Epithelial cell of esophagus (primary cell): ENCODE data around the gene WNT7A.
"Not testable (repeated sequence)": the region's sequence is repeated elsewhere in the genome, so short reads cannot be mapped to it uniquely, and the experiment has no call there.

ENCODE experiments used
- DNase-seq: peaks from one replicate; pipeline ENCODE4 v3.0.0; 2010; ENCODE audit warnings: low read depth
- H3K4me3 ChIP-seq: 2 replicates; pipeline ENCODE4 v1.5.1; 2011; ENCODE audit warnings: mild to moderate bottlenecking, low read length, control low read depth
- TF ChIP-seq, protein P1 (sequence below): IDR thresholded peaks from 2 replicates; pipeline ENCODE4 v1.5.1; 2011; ENCODE audit warnings: low read depth, mild to moderate bottlenecking, low read length, control low read depth, inconsistent platforms; ENCODE audit not compliant: insufficient read depth; ENCODE audit errors: missing control alignments

WNT7A gene

DNA sequence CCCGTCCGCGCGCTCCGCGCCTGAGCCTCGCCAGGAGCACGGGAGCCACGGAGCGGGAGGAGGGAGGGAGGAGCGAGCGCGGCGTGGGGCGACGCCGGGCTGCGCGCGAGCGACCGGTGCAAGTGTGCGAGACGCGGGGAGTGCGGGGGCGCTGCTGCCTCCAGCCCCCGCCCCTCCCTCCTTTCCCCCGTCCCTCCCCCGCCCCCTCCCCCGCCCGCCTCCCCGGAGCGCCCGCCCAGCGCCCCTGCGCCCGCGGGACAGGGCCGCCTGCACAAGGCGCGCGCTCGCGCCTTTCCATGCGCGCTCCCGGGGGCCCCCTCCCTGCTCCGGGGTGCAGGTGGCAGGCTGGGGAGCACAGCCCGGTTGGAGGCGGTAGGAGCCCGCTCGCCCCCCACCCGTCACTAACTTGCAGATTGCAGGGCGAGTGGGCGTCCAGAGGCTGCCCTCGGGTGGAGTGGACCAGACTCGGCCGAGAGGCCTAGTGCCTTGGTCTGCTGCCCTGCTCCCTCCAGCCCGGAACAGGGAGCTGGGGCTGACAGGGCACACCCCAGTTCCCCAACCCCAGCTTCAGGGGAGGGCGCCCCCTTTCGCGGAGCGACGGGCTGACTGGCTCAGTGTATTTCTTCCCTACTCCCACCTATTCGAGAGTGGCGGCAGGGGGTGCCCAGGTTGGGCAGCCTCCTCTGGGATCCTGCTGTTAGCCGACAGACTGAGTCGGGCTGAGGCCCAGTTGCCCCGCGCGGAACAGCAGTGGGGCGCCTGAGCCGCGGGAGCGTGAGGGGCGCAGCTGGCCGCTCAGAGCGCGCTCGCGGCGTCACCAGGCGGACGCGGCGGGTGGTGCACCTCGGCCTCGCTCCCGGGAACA lies at the start of gene WNT7A:
Gene WNT7A, minus strand, starts transcription at position 126 of the 865 bp plus-strand sequence. CDS start 255 bp downstream, outside the sequence.
- H3K4me3 ChIP-seq: peak within 1 kb of the TSS; percentile 66
- TF ChIP-seq, protein P1, sequence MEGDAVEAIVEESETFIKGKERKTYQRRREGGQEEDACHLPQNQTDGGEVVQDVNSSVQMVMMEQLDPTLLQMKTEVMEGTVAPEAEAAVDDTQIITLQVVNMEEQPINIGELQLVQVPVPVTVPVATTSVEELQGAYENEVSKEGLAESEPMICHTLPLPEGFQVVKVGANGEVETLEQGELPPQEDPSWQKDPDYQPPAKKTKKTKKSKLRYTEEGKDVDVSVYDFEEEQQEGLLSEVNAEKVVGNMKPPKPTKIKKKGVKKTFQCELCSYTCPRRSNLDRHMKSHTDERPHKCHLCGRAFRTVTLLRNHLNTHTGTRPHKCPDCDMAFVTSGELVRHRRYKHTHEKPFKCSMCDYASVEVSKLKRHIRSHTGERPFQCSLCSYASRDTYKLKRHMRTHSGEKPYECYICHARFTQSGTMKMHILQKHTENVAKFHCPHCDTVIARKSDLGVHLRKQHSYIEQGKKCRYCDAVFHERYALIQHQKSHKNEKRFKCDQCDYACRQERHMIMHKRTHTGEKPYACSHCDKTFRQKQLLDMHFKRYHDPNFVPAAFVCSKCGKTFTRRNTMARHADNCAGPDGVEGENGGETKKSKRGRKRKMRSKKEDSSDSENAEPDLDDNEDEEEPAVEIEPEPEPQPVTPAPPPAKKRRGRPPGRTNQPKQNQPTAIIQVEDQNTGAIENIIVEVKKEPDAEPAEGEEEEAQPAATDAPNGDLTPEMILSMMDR: peak; percentile 44
- DNase-seq: peak; percentile 77

DNA sequence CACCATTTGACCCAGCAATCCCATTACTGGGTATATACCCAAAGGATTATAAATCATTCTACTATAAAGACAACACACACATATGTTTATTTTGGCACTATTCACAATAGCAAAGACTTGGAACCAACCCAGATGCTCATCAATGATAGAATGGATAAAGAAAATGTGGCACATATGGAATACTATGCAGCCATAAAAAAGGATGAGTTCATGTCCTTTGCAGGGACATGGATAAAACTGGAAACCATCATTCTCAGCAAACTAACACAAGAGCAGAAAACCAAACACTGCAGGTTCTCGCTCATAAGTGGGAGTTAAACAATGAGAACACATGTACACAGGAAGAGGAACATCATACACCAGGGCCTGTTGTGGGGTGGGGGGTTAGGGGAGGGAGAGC lies 48.9 kb upstream of the WNT7A start:
- not testable (repeated sequence) for DNase-seq, H3K4me3 ChIP-seq

DNA sequence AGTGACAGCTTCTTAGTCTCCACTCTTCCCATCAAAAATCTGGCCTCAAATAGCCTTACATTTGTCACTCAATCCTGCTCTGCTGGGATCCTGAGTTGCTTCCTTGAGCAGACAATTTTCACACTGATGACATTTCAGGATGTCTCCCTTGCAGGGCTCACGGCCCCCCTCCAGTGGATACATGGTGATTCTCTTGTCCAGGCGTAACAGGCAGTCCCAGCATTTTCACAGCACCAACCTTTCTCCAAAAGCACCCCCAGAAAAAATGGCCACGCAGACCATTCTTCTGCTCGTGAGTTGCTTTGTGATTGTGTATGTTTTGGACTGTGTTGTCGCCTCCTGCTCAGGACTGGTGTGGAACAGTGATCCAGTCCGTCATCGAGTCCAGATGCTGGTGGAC lies 47.4 kb upstream of the WNT7A start:
- peak; percentile 4 for DNase-seq
- H3K4me3 ChIP-seq: no peak overlapping the region
- TF ChIP-seq, protein P1: peak; percentile 19

DNA sequence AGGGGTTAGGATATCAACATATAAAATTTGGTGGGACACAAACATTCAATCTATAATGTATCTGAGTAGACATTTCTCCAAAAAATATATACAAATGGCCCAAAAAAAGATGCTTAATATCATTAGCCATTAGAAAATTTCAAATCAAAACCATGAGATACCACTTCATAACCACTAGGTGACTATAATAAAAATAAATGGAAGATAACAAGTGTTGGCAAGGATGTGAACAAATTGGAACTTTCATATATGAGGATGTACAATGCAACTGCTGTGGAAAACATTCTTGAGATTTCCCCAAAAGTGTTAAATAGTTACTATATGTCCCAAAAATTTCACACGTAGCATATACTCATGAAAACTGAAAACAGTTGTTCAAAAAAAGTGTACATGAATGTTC lies 36.5 kb upstream of the WNT7A start:
- TF ChIP-seq, protein P1: no peak
- no peak for DNase-seq
- H3K4me3 ChIP-seq: no peak overlapping the region

DNA sequence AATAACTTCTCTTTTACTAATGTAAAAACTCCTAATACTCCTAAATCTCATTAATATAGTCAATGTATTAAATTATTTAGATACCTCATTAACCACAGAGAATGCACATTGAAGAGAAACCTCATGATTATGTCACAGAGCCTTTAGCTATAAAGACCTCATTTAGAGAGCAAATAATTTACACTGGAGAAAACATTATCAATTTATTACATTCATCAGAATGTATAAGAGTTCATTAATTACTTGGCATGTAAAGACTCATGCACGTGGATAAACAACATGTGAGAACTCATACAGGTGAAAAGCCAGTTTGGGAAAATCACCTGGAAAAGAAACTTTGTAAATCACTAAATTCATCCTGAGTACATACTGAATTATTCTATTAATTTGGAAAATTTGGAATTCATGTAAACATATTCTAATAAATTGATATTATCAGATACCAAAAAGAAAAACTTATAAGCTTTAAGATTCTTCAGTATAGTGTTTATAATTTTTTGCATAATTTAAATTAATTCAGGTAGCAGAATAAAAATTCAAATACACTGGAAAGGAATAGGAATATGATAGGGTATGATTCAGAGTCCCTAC lies 22.9 kb upstream of the WNT7A start:
- H3K4me3 ChIP-seq: no peak overlapping the region
- no peak for DNase-seq
- TF ChIP-seq, protein P1: no peak

DNA sequence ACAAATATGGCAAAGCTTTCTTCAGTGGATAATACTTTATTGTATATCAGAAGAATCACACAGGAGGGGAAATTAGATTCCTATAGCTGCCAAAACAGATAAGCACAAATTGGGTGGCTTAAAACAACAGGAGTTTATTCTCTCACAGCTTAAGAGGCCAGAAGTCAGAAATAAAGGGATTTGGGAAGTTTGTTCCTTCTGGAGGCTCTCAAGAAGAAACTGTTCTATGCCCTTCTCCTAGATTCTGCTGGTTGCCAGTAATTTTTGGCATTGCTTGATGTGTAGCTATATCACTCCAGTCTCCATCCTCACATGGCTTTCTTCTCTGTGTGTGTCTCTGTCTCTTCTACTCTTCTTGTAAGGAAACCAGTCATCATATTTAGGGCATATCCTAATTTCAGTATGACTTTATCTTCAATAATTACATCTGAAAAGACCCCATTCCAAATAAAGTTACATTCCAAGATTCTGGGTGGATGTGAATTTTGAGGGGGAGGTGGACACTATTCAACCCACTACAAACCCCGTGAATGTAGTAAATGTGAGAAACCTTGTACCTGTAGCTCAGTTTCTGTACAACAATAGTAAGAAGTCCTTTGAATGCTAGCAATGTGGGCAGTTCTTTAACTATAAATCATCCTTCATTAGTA lies 22.2 kb upstream of the WNT7A start:
- DNase-seq: no peak
- TF ChIP-seq, protein P1: no peak
- H3K4me3 ChIP-seq: no peak overlapping the region

DNA sequence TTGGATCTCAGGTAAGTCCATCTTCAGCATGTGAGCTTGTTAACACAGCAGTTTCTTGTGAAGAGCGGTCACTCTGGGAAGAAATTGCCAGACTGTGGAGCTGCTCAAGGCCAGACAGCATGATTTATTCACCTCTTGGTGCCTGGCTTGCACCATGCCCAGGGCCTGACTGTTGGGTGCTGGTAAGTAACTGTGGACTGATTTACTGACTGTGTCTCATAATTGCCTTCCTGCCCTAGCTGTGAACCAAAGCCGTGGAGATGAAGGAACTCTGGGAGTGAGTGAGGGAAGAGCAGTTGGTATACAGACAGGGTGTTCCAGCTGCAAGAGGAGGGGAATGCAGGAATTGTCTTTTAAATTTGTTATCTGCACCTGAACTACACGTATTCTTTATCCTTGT lies 18.5 kb upstream of the WNT7A start:
- DNase-seq: no peak
- TF ChIP-seq, protein P1: no peak
- H3K4me3 ChIP-seq: no peak overlapping the region
